WTC11 (cell line): Measurements from ENCODE around the gene ABHD12B. TPM values are rescaled to one million over a fixed set of nuclear protein-coding genes. Genes with fewer than 3 reads are reported as not detected.

Experiments
- ATAC-seq: fragments of 200-7000 bp; cut with Tn5 transposase; 2 replicates; pipeline ENCODE4 v1.10.0; 2021; ENCODE audit warnings: mild to moderate bottlenecking, moderate library complexity
- CTCF ChIA-PET: fragments of 300-600 bp; sonication (Branson Sonifier 250); formaldehyde crosslinking; loops from one replicate; lab custom pipeline; 2021; ENCODE audit warnings: antibody characterized with exemption; lab: Charles Lee
- POLR2A ChIA-PET: fragments of 350-600 bp; sonication (Branson Sonifier 250); formaldehyde crosslinking; loops from one replicate; lab custom pipeline; 2021; ENCODE audit warnings: antibody characterized with exemption; lab: Charles Lee
- DNase-seq: peaks from one replicate; pipeline ENCODE4 v3.0.0; 2021; ENCODE audit warnings: low spot score
- H3K27ac Mint-ChIP-seq: 2 replicates; pipeline ENCODE4 v1.8.0; 2021; ENCODE audit warnings: mixed read lengths
- H3K27me3 Mint-ChIP-seq: 2 replicates; pipeline ENCODE4 v1.8.0; 2021; ENCODE audit warnings: low read depth, mild to moderate bottlenecking, moderate library complexity, mixed read lengths
- H3K36me3 Mint-ChIP-seq: 2 replicates; pipeline ENCODE4 v1.8.0; 2021; ENCODE audit warnings: mixed read lengths
- H3K4me1 Mint-ChIP-seq: 2 replicates; pipeline ENCODE4 v1.8.0; 2022; ENCODE audit warnings: mixed read lengths
- H3K4me3 Mint-ChIP-seq: 2 replicates; pipeline ENCODE4 v1.8.0; 2021; ENCODE audit warnings: mild to moderate bottlenecking, moderate library complexity, mixed read lengths
- H3K9me3 Mint-ChIP-seq: 2 replicates; pipeline ENCODE4 v1.8.0; 2021; ENCODE audit warnings: mixed read lengths
- FOXK1 ChIP-seq: sonication (generic); formaldehyde crosslinking; IDR thresholded peaks from 2 replicates; pipeline ENCODE4 v1.8.0; 2022; ENCODE audit warnings: mild to moderate bottlenecking, moderate library complexity, missing genetic modification reagents
- IRF2 ChIP-seq: sonication (generic); formaldehyde crosslinking; IDR thresholded peaks from 2 replicates; pipeline ENCODE4 v1.8.0; 2022; ENCODE audit warnings: low read depth, missing genetic modification reagents, borderline replicate concordance
- PREB ChIP-seq: sonication (generic); formaldehyde crosslinking; IDR thresholded peaks from 2 replicates; pipeline ENCODE4 v1.8.1; 2022; ENCODE audit warnings: mild to moderate bottlenecking, missing genetic modification reagents, moderate library complexity, borderline replicate concordance
- SP1 ChIP-seq: sonication (generic); formaldehyde crosslinking; conservative IDR thresholded peaks from 2 replicates; pipeline ENCODE4 v1.8.1; 2022; ENCODE audit warnings: missing genetic modification reagents
- ZNF121 ChIP-seq: sonication (generic); formaldehyde crosslinking; IDR thresholded peaks from 2 replicates; pipeline ENCODE4 v1.8.0; 2023; ENCODE audit warnings: missing genetic modification reagents
- ZNF138 ChIP-seq: sonication (generic); formaldehyde crosslinking; conservative IDR thresholded peaks from 2 replicates; pipeline ENCODE4 v1.8.1; 2022; ENCODE audit warnings: mild to moderate bottlenecking, moderate library complexity, missing genetic modification reagents
- ZNF263 ChIP-seq: sonication (generic); formaldehyde crosslinking; IDR thresholded peaks from 2 replicates; pipeline ENCODE4 v1.8.1; 2022; ENCODE audit warnings: low read depth, mild to moderate bottlenecking, moderate library complexity, missing genetic modification reagents
- ZNF281 ChIP-seq: sonication (generic); formaldehyde crosslinking; IDR thresholded peaks from 2 replicates; pipeline ENCODE4 v1.8.0; 2023; ENCODE audit warnings: mild to moderate bottlenecking, missing genetic modification reagents
- ZNF396 ChIP-seq: fragments of 250-450 bp; sonication (Bioruptor Pico); IDR thresholded peaks from 2 replicates; pipeline ENCODE4 v1.8.0; 2021; ENCODE audit warnings: mild to moderate bottlenecking, moderate library complexity, borderline replicate concordance
- total RNA-seq: library from RNA; stranded (reverse); gene quantifications from 3 replicates; pipeline ENCODE4 v1.2.3, GENCODE V29; 2021
- TF ChIP-seq, protein P1 (sequence below): sonication (generic); formaldehyde crosslinking; IDR thresholded peaks from 2 replicates; pipeline ENCODE4 v1.8.0; 2022; ENCODE audit warnings: mild to moderate bottlenecking, missing genetic modification reagents
- TF ChIP-seq, protein P2 (sequence below): sonication (generic); formaldehyde crosslinking; IDR thresholded peaks from 2 replicates; pipeline ENCODE4 v1.8.1; 2023; ENCODE audit warnings: mild to moderate bottlenecking, missing genetic modification reagents
- TF ChIP-seq, protein P3 (sequence below): sonication (generic); formaldehyde crosslinking; IDR thresholded peaks from 2 replicates; pipeline ENCODE4 v1.8.1; 2023; ENCODE audit warnings: mild to moderate bottlenecking, missing genetic modification reagents, moderate library complexity
- TF ChIP-seq, protein P4 (sequence below): fragments of 250-450 bp; sonication (Bioruptor Pico); IDR thresholded peaks from 2 replicates; pipeline ENCODE4 v1.8.0; 2021; ENCODE audit warnings: mild to moderate bottlenecking
- TF ChIP-seq, protein P5 (sequence below): sonication (generic); formaldehyde crosslinking; IDR thresholded peaks from 2 replicates; pipeline ENCODE4 v1.8.1; 2023; ENCODE audit warnings: mild to moderate bottlenecking, missing genetic modification reagents
- TF ChIP-seq, protein P6 (sequence below): fragments of 250-450 bp; sonication (Bioruptor Pico); IDR thresholded peaks from 2 replicates; pipeline ENCODE4 v1.9.0; 2021; ENCODE audit warnings: mild to moderate bottlenecking, borderline replicate concordance

Gene ABHD12B
- total RNA-seq, 1 experiment from 2014 or later = 156 TPM

DNA sequence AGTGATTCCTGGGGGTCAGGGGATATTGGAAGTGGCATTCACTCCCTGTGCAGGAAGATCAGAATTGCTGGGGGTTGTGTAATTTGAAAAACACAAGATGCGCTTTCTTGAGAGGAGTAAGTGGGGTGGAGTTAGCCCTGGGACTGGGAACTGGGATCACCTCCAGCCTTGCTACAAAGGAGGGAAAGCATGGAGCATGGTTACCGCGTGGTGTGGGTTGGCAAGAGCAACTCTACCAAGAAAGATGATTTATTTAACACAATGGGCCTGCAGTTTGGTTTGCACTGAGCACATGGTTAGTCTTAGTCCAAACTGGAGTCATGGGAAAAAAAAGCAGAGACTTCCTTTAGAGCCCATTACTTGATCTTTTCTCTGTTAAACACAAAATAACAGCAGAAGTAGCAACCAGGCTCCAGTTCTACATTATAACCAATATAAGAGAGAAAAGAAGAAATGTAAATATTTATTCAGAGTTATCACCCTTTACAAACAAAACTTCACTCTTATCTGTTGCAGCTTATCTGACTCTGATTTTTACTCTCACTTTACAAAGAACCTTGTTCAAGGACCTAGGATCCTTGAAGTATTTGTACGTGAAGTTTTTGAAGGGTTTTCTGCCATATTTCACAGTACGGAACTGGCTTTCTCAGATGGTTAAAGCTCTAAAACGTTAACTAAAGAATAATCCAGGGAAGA lies 38.8 kb upstream of the ABHD12B start (continued):
- TF ChIP-seq, protein P1, sequence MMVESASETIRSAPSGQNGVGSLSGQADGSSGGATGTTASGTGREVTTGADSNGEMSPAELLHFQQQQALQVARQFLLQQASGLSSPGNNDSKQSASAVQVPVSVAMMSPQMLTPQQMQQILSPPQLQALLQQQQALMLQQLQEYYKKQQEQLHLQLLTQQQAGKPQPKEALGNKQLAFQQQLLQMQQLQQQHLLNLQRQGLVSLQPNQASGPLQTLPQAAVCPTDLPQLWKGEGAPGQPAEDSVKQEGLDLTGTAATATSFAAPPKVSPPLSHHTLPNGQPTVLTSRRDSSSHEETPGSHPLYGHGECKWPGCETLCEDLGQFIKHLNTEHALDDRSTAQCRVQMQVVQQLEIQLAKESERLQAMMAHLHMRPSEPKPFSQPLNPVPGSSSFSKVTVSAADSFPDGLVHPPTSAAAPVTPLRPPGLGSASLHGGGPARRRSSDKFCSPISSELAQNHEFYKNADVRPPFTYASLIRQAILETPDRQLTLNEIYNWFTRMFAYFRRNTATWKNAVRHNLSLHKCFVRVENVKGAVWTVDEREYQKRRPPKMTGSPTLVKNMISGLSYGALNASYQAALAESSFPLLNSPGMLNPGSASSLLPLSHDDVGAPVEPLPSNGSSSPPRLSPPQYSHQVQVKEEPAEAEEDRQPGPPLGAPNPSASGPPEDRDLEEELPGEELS (CRISPR knock-in tag) = no peak
- no peak for TF ChIP-seq ZNF138 (CRISPR knock-in tag)
- TF ChIP-seq, protein P2, sequence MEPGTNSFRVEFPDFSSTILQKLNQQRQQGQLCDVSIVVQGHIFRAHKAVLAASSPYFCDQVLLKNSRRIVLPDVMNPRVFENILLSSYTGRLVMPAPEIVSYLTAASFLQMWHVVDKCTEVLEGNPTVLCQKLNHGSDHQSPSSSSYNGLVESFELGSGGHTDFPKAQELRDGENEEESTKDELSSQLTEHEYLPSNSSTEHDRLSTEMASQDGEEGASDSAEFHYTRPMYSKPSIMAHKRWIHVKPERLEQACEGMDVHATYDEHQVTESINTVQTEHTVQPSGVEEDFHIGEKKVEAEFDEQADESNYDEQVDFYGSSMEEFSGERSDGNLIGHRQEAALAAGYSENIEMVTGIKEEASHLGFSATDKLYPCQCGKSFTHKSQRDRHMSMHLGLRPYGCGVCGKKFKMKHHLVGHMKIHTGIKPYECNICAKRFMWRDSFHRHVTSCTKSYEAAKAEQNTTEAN (CRISPR knock-in tag) = no peak
- no peak for TF ChIP-seq SP1
- TF ChIP-seq, protein P3, sequence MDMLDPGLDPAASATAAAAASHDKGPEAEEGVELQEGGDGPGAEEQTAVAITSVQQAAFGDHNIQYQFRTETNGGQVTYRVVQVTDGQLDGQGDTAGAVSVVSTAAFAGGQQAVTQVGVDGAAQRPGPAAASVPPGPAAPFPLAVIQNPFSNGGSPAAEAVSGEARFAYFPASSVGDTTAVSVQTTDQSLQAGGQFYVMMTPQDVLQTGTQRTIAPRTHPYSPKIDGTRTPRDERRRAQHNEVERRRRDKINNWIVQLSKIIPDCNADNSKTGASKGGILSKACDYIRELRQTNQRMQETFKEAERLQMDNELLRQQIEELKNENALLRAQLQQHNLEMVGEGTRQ (CRISPR knock-in tag) = no peak
- no peak for TF ChIP-seq ZNF281 (CRISPR knock-in tag)
- no peak for TF ChIP-seq FOXK1 (CRISPR knock-in tag)

DNA sequence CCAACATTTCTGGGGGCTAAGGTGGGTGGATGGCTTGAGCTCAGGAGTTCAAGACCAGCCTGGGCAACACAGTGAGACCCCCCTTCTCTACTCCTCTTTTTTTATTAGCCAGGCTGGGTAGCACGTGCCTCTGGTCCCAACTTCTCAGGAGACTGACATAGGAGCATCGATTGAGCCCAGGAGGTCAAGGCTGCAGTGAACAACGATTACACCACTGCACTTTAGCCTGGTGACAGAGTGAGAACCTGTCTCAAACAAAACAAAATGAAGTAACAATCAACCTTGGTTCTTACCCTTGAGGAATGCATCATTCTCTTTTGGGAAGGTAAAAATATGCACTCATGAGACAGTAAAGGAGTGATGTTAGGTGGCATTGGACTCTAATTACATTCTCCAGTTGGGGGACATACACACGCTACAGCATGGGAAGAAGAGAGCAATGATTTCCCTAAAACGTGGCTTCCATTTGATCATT lies 37.0 kb upstream of the ABHD12B start:
- DNase-seq (no peak), ATAC-seq (no peak)
- no peaks in the 10 kb centered on the region for H3K9me3 Mint-ChIP-seq
- peaks cover 45% of the 10 kb centered on the region for H3K27me3 Mint-ChIP-seq
- ChIA-PET POLR2A (no interaction called here), CTCF (no interaction called here)
- no peak overlapping the region for H3K4me3 Mint-ChIP-seq
- no peaks in the 10 kb centered on the region for H3K36me3 Mint-ChIP-seq
- H3K27ac Mint-ChIP-seq = no peak overlapping the region
- TF ChIP-seq PREB (CRISPR knock-in tag) (no peak), ZNF121 (CRISPR knock-in tag) (no peak; the same call in 1 of the 2 replicates), ZNF263 (CRISPR knock-in tag) (no peak), ZNF396 (CRISPR knock-in tag) (no peak), IRF2 (no peak)
- TF ChIP-seq, protein P4, sequence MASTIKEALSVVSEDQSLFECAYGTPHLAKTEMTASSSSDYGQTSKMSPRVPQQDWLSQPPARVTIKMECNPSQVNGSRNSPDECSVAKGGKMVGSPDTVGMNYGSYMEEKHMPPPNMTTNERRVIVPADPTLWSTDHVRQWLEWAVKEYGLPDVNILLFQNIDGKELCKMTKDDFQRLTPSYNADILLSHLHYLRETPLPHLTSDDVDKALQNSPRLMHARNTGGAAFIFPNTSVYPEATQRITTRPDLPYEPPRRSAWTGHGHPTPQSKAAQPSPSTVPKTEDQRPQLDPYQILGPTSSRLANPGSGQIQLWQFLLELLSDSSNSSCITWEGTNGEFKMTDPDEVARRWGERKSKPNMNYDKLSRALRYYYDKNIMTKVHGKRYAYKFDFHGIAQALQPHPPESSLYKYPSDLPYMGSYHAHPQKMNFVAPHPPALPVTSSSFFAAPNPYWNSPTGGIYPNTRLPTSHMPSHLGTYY (CRISPR knock-in tag) = no peak
- TF ChIP-seq, protein P5, sequence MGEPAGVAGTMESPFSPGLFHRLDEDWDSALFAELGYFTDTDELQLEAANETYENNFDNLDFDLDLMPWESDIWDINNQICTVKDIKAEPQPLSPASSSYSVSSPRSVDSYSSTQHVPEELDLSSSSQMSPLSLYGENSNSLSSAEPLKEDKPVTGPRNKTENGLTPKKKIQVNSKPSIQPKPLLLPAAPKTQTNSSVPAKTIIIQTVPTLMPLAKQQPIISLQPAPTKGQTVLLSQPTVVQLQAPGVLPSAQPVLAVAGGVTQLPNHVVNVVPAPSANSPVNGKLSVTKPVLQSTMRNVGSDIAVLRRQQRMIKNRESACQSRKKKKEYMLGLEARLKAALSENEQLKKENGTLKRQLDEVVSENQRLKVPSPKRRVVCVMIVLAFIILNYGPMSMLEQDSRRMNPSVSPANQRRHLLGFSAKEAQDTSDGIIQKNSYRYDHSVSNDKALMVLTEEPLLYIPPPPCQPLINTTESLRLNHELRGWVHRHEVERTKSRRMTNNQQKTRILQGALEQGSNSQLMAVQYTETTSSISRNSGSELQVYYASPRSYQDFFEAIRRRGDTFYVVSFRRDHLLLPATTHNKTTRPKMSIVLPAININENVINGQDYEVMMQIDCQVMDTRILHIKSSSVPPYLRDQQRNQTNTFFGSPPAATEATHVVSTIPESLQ = no peak
- TF ChIP-seq, protein P6, sequence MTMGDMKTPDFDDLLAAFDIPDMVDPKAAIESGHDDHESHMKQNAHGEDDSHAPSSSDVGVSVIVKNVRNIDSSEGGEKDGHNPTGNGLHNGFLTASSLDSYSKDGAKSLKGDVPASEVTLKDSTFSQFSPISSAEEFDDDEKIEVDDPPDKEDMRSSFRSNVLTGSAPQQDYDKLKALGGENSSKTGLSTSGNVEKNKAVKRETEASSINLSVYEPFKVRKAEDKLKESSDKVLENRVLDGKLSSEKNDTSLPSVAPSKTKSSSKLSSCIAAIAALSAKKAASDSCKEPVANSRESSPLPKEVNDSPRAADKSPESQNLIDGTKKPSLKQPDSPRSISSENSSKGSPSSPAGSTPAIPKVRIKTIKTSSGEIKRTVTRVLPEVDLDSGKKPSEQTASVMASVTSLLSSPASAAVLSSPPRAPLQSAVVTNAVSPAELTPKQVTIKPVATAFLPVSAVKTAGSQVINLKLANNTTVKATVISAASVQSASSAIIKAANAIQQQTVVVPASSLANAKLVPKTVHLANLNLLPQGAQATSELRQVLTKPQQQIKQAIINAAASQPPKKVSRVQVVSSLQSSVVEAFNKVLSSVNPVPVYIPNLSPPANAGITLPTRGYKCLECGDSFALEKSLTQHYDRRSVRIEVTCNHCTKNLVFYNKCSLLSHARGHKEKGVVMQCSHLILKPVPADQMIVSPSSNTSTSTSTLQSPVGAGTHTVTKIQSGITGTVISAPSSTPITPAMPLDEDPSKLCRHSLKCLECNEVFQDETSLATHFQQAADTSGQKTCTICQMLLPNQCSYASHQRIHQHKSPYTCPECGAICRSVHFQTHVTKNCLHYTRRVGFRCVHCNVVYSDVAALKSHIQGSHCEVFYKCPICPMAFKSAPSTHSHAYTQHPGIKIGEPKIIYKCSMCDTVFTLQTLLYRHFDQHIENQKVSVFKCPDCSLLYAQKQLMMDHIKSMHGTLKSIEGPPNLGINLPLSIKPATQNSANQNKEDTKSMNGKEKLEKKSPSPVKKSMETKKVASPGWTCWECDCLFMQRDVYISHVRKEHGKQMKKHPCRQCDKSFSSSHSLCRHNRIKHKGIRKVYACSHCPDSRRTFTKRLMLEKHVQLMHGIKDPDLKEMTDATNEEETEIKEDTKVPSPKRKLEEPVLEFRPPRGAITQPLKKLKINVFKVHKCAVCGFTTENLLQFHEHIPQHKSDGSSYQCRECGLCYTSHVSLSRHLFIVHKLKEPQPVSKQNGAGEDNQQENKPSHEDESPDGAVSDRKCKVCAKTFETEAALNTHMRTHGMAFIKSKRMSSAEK (CRISPR knock-in tag) = no peak
- H3K4me1 Mint-ChIP-seq = peaks cover 18% of the 10 kb centered on the region
